Fibroblast of peridontal ligament (primary cell): ENCODE data around the gene ABTB2.
"Not testable (repeated sequence)": the region's sequence is repeated elsewhere in the genome, so short reads cannot be mapped to it uniquely, and the experiment has no call there.

Experiments used
- DNase-seq: peaks from one replicate; pipeline ENCODE4 v3.0.0-alpha.2; 2010; ENCODE audit errors: extremely low read depth

Gene ABTB2

DNA sequence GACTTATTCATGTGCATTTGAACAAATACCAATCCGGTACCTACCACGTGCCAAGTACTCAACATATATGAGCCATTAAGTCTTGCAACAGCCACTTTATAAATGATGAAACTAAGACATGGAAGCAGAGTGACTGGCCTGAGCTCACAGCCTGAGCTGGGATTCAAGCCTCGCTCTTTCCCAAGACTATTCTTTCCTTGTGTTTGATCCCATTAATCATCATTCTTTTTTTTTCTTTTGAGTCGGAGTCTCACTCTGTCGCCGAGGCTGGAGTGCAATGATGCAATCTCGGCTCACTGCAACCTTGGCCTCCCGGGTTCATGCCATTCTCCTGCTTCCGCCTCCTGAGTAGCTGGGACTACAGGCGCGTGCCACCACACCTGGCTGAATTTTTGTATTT, 119.3 kb downstream of the ABTB2 start:
- no peak for DNase-seq

DNA sequence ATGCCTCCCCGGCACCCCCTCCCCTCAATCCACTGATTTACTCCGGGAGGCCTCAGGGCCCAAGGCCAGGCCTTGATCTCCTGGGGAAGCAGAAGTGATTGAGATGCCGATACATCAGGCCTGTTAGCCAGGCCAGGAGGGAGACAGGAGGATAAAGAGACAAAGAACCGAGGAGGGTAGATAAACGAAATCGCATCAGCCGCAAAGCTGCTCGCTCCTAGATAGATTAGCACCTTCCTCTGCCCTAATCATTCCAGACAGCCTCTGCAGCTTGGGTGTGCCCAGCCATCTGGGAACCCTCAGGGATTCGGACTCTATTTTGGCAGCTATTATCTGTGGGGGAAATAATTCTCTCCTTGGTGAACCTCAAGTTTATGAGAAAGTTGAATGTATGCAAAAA, 121.2 kb downstream of the ABTB2 start:
- DNase-seq = no peak

DNA sequence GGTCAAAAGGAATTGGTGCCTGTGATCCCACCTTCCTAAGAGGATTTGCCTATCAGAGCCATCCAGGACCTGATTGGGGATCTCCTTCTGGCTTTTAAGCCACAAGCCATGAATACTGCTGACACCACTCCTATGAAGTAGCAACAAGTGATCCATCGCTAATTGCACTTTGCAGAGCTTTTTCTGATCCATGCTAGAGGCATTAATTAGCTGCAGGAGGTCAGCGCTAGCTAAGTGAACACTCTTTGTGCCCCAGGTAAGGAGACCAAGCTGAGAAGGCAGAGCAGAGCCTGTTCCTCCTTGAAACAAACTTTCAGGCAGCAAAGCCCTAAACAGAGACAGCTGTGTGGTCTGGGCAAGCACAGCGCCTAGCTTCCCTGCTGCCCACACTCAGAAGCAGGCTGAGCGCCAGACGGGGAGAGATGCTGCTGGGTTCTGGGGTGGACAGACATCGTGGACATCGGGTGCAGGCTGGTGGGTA, 122.2 kb downstream of the ABTB2 start:
- no peak for DNase-seq

DNA sequence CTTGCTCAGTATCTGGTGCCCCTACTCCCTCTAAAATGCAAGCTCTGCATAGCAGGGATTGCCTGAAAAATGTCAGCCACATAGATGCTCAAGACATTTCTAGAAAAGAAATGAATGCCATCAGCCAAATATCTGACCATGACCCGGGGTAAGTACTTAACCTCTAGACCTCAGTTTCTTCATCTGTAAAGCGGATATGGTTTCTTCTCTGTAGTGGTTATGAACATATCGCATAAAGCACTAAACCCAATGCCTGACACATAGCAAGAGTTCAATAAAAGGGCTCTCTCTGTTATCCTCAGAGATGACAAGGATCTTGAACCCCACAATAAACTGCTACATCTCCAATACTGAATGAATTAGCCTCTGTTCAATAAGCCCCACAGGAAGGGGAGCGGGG, 122.6 kb downstream of the ABTB2 start:
- DNase-seq = no peak

DNA sequence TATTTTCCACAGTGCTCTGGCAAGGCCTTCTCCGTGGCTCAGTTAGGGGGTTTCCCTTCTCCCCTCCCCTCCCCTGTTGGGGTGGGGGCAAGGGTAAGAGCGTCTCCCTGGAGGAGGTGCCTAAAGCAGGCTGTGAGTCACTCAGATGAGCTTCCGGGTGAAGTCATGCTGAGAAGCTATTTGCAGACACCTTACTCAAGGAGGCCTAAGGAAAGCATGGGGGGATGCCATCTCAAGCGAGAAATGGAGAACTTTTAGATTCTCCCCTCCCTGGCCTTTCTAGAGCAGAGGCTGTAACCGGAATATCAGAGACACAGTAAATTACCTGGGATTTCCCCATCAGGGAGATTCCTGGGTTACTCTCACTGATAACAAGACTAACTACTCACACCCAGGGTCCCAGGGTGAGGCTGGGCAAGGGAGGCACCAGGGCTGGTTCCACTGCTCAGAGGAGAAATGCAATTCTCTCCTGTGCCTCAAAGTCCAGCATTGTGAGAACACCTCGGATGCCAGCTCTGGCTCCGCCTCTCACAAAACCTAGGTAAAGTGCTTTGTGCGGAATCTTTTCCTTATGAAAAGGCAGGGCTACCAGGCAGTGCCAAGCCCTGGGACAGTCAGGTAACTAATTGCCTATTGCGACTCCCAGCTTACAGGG, 123.6 kb downstream of the ABTB2 start:
- no peak for DNase-seq

DNA sequence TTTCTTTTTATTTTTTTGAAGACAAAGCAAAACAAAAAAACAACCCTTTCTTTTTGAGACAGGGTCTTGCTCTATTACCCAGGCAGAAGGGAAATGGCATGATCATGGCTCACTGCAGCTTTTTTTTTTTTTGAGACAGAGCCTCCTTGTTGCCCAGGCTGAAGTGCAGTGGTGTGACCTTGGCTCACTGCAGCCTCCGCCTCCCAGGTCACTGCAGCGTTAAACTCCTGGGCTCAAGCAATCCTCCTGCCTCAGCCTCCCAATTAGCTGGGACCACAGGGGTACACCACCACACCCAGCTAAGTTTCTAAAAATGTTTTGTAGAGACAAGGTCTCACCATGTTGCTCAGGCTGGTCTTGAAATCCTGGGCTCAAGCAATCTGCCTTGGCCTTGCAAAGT, 124.6 kb downstream of the ABTB2 start:
- no peak for DNase-seq

DNA sequence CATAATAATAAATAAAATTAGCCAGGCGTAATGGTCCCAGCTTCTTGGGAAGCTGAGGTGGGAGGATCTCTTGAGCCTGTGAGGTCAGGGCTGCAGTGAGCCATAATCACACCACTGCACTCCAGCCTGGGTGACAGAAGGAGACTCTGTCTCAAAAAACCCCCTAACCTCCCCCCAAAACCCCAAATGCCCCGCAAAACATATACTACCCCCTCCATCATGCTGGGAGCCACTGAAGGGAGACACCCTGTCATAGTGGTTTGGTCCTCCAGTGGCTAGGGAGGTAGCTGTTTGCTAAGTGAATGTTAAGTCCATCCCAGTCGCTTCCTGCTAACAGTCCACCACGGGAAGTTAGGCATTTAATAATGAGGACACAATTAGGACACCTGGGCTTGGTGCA, 125.0 kb downstream of the ABTB2 start:
- DNase-seq = no peak

DNA sequence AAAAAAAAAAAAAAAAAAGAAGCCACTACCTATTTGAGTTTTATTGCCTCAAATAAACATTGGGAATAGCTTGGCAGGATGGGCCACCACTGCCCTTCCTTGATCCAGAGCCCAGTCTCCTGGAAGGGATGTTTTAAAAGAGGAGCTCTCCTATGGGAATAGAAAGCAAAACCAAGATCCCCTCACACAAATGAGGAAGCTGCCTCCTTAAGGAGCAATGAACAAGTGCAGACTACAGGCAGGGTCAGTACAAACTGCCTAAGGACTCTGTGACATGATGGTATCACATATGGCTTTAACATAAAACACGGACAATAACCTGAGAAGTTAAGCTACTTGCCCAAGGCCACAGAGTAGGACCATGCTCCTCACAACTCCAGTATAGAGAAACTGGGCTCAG, 131.6 kb downstream of the ABTB2 start:
- no peak for DNase-seq

DNA sequence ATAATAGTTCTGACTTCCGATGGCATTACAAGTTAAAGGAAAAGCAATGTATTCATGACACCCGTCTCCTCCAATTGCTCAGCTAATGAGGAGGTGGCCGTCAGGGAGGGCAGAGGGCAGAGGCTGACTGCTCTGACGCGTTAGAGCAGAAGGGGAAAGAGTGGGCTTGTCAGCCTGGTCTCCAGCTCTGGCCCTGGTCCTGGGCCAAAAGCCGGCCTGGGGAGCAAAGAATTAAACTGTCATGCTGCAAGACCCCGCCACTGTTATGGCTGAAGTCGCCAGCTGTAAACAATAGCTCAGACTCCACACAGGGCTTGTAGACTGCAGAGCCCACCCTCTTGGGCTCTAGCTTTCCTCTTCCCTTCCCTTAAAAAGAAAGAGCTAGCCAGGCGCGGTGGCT, 132.7 kb downstream of the ABTB2 start:
- no peak for DNase-seq

DNA sequence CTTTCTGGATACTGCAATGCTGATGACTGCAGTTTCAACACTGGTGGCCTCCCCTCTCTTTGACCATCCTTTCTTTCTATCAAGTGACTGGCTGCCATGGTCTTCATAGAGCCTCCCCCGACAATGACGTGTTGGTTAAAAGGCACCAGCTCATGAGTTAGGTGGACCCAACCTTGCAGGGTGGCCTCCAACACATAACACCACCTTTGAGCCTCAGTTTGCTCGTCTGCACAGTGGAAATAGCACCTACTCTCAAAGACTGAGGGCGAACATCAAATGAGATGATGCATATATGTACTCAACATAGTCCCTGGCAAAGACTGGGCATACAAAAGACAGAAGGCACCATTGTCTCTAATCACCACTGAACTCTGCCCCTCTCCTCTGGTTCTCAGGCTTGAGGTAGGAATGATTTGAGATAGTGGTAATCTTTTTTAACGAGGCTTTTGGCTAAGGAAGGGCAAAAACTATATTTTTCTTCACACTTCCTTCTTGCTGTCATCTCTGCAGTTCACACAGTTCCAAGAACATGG, 133.3 kb downstream of the ABTB2 start:
- no peak for DNase-seq

DNA sequence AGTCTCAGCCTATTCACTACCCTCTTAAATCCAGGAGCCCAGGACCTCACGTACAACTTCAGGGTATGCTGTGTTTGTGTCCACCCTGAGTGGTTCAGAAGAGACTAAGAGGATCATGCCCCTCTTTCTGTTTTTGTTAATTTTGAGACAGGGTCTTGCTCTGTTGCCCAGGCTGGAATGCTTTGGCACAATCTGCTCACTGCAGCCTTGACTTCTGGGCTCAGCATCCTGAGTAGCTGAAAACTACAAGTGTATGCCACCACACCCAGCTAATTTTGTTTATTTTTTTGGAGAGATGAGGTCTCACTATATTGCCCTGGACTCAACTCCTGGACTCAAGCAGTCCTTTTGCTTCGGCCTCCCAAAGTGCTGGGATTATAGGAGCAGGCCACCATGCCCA, 133.9 kb downstream of the ABTB2 start:
- DNase-seq = no peak

DNA sequence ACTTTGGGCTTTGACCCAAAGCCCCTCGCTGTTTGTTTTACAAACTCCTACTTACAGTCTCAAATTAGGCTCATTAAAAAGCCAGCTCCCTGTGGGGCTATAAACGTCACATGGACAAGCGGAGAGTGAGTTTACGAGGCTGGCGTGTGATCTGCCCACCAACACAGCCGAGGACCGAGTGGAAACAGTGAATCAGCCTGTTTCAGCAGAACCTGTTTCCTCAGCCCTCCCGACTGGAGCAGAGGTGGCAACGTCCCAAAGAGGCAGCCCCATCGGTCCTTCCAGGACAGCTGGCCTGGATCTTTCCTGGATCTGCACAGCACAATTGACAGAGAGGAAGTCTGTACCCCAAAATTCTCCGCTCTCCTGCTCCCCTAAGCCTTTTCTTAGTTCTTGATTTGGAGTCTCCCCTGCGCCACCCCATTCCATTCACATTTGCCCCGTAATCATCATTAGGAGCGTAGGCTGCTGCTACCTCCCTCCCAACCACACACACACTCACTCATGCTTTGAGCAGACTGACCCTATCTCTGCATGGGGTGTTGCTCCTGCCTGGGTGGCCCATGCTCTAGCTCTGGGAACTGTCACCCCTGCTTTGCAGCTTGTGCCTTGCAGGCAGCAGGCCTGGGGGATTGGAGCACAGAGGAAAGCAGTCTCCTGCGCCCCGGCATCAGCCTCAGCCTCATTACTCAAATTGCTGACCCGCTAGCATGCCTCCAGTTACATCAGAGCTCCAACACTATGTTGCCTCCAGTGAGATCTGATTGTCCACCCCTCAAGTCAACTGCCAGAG, 134.6 kb downstream of the ABTB2 start:
- DNase-seq = peak; percentile 87

DNA sequence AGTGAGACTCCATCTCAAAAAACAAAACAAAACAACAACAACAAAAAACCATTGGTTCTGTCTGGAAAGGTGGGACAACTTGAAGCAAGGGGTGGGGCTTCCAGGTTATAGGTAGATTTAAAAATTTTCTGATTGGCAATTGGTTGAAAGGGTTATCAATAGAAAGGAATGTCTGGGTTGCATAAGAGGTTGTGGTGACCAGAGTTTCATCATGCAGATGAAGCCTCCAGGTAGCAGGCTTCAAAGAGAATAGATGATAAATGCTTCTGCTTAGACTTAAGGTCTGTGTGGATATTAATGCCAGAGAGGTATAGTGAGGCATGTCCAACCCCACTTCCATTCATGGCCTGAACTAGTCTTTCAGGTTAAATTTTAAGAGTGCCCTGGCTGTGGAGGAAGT, 135.8 kb downstream of the ABTB2 start:
- DNase-seq = no peak

DNA sequence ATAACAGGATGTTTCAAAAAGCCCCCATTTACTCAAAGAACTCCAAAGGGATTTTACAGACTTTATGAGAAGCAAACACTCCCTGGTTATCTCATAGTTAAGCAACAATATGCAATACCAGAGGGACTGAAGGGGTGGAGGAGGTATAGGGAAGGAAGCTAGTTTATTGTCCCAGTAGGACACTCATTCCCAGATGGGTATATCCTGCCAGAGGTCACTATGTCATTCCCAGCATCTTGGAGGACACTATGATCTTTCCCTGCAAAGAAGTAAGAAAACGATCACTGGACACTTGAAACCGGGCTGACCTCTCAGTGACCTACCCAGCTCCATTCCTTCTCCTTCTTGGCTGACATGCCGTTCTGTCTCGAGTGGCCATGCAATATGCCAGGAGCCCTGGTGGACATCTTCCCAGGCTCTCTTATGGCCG, 137.9 kb downstream of the ABTB2 start:
- DNase-seq = no peak

DNA sequence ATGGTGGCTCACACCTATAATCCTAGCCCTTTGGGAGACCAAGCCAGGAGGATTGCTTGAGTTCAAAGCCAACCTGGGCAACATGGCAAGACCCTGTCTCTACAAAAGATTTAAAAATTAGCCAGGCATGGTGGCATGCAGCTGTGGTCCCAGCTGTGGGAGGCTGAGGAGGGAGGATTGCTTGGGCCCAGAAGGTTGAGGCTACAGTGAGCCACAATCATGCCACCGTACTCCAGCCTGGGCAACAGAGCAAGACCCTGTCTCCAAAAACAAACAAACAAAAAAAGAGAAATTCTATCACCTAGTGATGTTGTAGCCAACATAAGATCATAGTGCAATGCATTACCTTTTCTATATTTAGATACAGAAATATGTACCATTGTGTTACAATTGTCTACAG, 138.5 kb downstream of the ABTB2 start:
- no peak for DNase-seq

DNA sequence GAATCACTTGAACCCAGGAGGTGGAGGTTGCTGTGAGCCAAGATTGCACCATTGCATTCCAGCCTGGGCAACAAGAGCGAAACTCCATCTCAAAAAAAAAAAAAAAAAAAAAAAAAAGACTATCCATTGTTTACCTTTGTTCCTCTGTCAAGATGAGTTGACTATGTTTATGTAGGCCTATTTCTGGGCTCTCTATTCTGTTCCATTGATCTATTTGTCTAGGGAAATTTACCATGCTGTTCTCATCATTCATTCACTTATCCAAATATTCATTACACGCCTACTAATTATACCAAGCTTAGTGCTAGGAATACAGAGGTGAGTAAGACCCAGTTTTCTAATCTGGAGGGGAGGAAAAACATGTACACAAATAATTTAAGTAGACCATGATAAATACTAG, 139.1 kb downstream of the ABTB2 start:
- DNase-seq = not testable (repeated sequence)

DNA sequence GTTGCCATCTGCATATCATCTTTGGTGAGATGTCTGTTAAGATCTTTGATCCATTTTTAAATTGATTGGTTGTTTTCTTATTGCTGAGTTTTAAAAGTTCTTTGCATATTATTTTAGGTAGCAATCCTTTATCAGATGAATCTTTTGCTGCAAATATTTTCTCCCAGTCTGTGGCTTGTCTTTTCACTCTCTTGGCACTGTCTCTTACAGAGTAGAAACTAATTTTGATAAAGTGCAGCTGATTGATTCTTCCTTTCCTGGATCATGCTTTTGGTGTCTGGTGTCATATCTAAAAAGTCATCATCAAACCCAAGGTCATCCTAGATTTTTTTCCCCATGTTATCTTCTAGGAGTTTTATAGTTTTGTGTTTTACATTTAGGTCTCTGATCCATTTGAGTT, 139.7 kb downstream of the ABTB2 start:
- no peak for DNase-seq

DNA sequence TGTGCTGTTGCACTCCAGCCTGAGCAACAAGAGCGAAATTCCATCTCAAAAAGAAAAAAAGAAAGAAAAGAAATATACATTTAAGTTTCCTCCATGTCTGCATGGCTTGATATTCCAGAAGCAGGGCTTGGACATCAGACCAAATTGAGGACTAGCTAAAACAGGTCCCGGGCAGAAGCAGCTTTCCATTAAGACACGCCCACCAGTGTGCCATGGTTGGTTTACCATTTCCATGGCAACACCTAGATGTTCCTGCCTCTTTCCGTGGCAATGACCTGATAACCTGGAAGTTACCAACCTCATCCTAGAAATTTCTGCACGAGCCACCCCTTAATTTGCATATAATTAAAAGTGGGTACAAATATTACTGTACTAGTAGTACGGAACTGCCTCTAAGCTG, 141.1 kb downstream of the ABTB2 start:
- no peak for DNase-seq

DNA sequence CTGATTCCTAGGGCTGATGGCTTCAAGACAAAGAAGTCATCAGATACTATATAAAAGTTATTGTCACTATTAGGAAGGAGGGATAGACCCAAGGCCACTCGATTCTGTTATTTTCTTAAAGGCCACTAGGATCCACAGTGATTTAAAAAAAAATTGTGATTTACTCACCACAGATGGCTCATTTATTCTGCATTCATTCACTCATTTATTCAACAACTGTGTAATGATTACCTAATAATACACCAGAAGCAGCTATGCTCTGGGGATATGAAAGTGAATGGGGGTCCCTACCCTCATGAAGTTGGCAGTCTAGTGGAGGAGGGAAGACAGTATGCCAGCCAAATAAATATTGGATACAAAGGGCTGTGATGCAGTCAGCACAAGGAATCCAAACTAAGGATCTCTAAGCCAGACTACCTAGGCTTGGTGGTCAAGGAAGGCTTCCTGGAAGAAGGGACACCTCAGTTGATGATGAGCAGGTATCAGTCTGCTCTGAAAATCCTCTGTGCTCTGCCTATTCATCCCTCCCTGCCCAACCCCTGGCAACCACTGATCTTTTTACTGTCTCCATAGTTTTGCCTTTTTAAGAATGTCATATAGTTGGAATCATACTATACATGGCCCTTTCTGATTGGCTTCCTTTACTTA, 141.9 kb downstream of the ABTB2 start:
- no peak for DNase-seq

DNA sequence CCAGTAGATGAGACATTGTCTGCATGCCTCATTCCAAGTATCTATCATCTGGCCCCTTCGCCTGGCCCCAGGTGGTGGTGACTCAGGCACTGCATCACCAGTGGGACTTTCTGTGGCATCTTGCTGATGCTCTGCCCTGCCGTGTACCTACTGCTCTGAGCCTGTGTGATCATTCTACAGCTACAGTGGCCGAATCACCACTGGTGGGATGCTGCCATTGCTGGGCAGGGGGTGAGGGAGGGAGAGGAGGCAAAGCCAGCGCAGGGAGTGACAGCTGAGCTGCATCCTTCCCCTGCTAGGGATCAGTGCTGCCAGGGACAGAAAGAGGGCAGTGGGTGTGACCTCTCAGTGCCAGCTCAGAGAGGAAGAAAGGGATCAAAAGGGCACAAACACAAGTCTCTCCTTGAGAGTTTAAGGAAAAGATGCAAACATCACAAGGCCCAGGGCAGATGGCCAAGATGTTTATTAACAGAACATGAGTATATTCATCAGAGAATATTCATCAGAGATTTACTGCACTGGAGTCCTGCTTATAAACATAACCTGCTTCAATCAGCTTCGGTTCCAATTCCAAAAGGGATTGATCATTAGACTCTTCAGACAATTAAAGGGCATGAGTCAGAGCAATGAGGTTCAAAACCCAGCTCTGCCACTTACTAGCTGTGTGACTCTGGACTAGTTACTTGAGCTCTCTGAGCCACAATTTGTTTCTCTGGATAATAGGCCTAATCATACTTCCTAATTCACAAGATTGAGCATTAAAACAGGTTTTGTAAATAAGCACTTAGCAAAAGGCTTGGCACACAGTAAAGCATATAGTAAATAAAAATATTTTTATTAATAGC, 142.6 kb downstream of the ABTB2 start:
- peak; percentile 35 for DNase-seq

DNA sequence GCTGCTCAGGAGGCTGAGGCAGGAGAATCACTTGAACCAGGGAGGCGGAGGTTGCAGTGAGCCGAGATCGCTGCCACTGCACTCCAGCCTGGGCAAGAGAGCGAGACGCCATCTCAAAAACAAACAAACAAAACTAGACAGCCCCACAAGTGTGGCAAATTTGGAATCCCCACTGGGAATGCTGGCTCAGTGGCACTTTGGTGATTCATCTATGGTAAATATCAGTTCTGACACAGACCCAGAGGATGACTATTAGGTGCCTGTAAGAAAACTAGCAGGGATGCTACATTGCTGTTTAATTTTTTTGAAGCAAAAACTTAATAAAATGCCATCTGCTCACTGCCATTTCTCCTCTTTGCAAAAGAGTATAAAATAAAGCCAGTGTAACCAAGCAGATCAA, 144.4 kb downstream of the ABTB2 start:
- no peak for DNase-seq

DNA sequence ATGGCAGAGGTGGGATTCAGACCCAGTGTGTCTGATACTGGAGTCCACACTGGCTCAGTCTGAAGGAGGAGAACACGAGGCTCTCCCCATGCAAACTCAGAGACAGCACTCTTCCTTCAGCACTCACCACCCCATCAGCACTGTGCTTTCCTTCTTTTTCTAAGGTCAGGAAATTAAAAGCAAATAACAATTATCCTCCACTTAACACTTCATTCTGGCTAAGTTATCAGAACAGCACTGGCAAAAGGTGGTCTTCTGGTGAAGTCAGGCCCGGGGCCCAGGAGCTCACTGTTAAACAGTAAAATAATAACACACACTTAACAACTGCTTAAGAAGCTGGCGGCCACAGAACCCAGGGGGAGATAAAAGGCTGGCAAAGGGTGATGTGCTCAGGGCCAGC, 145.2 kb downstream of the ABTB2 start:
- no peak for DNase-seq
